Muscle layer of duodenum (tissue), 2 donors: ENCODE results near the gene RCAN1.
"Not testable (repeated sequence)": the region's sequence is repeated elsewhere in the genome, so short reads cannot be mapped to it uniquely, and the experiment has no call there.

Source experiments
- H3K27ac ChIP-seq: one replicate; pipeline ENCODE4 v1.7.0; 2013; ENCODE audit warnings: mild to moderate bottlenecking, low read length
- H3K27me3 ChIP-seq: one replicate; pipeline ENCODE4 v1.7.0; 2013; ENCODE audit warnings: low read depth, mild to moderate bottlenecking, control low read depth, low read length
- H3K36me3 ChIP-seq, 2 donors: one replicate each; pipeline ENCODE4 v1.7.0; 2013; ENCODE audit warnings: low read length in 2 of 2, control low read depth in 1 of 2, mild to moderate bottlenecking in 1 of 2; ENCODE audit not compliant: insufficient read depth in 2 of 2, control insufficient read depth in 1 of 2
- H3K4me1 ChIP-seq, 2 donors: one replicate each; pipeline ENCODE4 v1.7.0; 2013; ENCODE audit warnings: low read length in 2 of 2, mild to moderate bottlenecking in 2 of 2, control low read depth in 1 of 2, moderate library complexity in 1 of 2; ENCODE audit not compliant: insufficient read depth in 2 of 2, control insufficient read depth in 1 of 2
- H3K4me3 ChIP-seq, 2 donors: one replicate each; pipeline ENCODE4 v1.7.0; 2013; ENCODE audit warnings: low read length in 2 of 2, low read depth in 1 of 2, mild to moderate bottlenecking in 1 of 2
- H3K9me3 ChIP-seq, 2 donors: one replicate each; pipeline ENCODE4 v1.7.0; 2013; ENCODE audit warnings: low read length in 2 of 2, control low read depth in 1 of 2, mild to moderate bottlenecking in 1 of 2; ENCODE audit not compliant: control insufficient read depth in 1 of 2
- donor health status: healthy.

RCAN1 gene

GRCh38 chr21:34467333-34467732, 147.6 kb downstream of the RCAN1 start:
- H3K4me3 ChIP-seq, H3K36me3 ChIP-seq, H3K4me1 ChIP-seq, H3K9me3 ChIP-seq, H3K27me3 ChIP-seq, H3K27ac ChIP-seq: not testable (repeated sequence)
